H1 (cell line): ENCODE data around the gene FXYD3. TPM values are rescaled to one million over a fixed set of nuclear protein-coding genes. Genes with fewer than 3 reads are reported as not detected.

Experiments used
- ASH2L ChIP-seq: fragments of 200-600, 300-600 bp; sonication (generic); IDR thresholded peaks from one replicate; pipeline ENCODE4 v1.7.1; 2017; ENCODE audit warnings: low read length
- FOSL1 ChIP-seq: IDR thresholded peaks from 2 replicates; pipeline ENCODE4 v1.6.1; 2011; ENCODE audit warnings: mild to moderate bottlenecking, low read depth, low read length, moderate library complexity; ENCODE audit not compliant: insufficient read depth
- GTF2F1 ChIP-seq: IDR thresholded peaks from 2 replicates; pipeline ENCODE4 v1.6.1; 2012; ENCODE audit warnings: low read depth, low read length, improper control_type of control experiment, borderline replicate concordance
- NRF1 ChIP-seq: IDR thresholded peaks from 2 replicates; pipeline ENCODE4 v1.6.1; 2011; ENCODE audit warnings: mild to moderate bottlenecking, low read depth, low read length, improper control_type of control experiment
- RXRA ChIP-seq: IDR thresholded peaks from 2 replicates; pipeline ENCODE4 v1.6.1; 2011; ENCODE audit warnings: low read depth, mild to moderate bottlenecking, low read length, moderate library complexity; ENCODE audit not compliant: insufficient read depth
- YY1 ChIP-seq: IDR thresholded peaks from 2 replicates; pipeline ENCODE4 v1.6.1; 2011; ENCODE audit warnings: low read depth, mild to moderate bottlenecking, low read length
- polyA plus RNA-seq, 7 experiments: library from polyadenylated mRNA; depleted of rRNA in 3 of 7; stranded (reverse) in 5 of 7; unstranded in 2 of 7; fragments of >200 nt in 5 of 7; fragments of 200-250 nt in 2 of 7; gene quantifications; 1 replicate in 5 of 7; 2 replicates in 1 of 7; 4 replicates in 1 of 7; pipeline versions ENCODE4 v1.2.1 to v1.2.3, GENCODE V29; 2011 to 2013; ENCODE audit warnings: missing spikeins in 2 of 7, mixed read lengths in 2 of 7
- total RNA-seq: library from RNA; stranded (reverse); fragmentation: NEBNext Ultra II Directional; extraction: Animal tissue kit (Norgen Biotek cat#: 25700); gene quantifications from 2 replicates; pipeline ENCODE4 v1.2.1, GENCODE V29; 2021
- TF ChIP-seq, protein P1 (sequence below): fragments of 300-600 bp; sonication (generic); IDR thresholded peaks from 2 replicates; pipeline ENCODE4 v1.7.1; 2012; ENCODE audit warnings: low read length, moderate library complexity, mild to moderate bottlenecking, inconsistent platforms; ENCODE audit not compliant: insufficient replicate concordance
- TF ChIP-seq, protein P2 (sequence below): IDR thresholded peaks from 2 replicates; pipeline ENCODE4 v1.6.1; 2012; ENCODE audit warnings: low read length, inconsistent platforms

Gene FXYD3
- total and polyA plus RNA-seq, 2 of the 8 experiments (the other 6 are each of a cell fraction or from before 2014, with no cell fraction given): 0.33 TPM; not detected in 1

- TF ChIP-seq, protein P1, sequence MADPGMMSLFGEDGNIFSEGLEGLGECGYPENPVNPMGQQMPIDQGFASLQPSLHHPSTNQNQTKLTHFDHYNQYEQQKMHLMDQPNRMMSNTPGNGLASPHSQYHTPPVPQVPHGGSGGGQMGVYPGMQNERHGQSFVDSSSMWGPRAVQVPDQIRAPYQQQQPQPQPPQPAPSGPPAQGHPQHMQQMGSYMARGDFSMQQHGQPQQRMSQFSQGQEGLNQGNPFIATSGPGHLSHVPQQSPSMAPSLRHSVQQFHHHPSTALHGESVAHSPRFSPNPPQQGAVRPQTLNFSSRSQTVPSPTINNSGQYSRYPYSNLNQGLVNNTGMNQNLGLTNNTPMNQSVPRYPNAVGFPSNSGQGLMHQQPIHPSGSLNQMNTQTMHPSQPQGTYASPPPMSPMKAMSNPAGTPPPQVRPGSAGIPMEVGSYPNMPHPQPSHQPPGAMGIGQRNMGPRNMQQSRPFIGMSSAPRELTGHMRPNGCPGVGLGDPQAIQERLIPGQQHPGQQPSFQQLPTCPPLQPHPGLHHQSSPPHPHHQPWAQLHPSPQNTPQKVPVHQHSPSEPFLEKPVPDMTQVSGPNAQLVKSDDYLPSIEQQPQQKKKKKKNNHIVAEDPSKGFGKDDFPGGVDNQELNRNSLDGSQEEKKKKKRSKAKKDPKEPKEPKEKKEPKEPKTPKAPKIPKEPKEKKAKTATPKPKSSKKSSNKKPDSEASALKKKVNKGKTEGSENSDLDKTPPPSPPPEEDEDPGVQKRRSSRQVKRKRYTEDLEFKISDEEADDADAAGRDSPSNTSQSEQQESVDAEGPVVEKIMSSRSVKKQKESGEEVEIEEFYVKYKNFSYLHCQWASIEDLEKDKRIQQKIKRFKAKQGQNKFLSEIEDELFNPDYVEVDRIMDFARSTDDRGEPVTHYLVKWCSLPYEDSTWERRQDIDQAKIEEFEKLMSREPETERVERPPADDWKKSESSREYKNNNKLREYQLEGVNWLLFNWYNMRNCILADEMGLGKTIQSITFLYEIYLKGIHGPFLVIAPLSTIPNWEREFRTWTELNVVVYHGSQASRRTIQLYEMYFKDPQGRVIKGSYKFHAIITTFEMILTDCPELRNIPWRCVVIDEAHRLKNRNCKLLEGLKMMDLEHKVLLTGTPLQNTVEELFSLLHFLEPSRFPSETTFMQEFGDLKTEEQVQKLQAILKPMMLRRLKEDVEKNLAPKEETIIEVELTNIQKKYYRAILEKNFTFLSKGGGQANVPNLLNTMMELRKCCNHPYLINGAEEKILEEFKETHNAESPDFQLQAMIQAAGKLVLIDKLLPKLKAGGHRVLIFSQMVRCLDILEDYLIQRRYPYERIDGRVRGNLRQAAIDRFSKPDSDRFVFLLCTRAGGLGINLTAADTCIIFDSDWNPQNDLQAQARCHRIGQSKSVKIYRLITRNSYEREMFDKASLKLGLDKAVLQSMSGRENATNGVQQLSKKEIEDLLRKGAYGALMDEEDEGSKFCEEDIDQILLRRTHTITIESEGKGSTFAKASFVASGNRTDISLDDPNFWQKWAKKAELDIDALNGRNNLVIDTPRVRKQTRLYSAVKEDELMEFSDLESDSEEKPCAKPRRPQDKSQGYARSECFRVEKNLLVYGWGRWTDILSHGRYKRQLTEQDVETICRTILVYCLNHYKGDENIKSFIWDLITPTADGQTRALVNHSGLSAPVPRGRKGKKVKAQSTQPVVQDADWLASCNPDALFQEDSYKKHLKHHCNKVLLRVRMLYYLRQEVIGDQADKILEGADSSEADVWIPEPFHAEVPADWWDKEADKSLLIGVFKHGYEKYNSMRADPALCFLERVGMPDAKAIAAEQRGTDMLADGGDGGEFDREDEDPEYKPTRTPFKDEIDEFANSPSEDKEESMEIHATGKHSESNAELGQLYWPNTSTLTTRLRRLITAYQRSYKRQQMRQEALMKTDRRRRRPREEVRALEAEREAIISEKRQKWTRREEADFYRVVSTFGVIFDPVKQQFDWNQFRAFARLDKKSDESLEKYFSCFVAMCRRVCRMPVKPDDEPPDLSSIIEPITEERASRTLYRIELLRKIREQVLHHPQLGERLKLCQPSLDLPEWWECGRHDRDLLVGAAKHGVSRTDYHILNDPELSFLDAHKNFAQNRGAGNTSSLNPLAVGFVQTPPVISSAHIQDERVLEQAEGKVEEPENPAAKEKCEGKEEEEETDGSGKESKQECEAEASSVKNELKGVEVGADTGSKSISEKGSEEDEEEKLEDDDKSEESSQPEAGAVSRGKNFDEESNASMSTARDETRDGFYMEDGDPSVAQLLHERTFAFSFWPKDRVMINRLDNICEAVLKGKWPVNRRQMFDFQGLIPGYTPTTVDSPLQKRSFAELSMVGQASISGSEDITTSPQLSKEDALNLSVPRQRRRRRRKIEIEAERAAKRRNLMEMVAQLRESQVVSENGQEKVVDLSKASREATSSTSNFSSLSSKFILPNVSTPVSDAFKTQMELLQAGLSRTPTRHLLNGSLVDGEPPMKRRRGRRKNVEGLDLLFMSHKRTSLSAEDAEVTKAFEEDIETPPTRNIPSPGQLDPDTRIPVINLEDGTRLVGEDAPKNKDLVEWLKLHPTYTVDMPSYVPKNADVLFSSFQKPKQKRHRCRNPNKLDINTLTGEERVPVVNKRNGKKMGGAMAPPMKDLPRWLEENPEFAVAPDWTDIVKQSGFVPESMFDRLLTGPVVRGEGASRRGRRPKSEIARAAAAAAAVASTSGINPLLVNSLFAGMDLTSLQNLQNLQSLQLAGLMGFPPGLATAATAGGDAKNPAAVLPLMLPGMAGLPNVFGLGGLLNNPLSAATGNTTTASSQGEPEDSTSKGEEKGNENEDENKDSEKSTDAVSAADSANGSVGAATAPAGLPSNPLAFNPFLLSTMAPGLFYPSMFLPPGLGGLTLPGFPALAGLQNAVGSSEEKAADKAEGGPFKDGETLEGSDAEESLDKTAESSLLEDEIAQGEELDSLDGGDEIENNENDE: no peak
- TF ChIP-seq, protein P2, sequence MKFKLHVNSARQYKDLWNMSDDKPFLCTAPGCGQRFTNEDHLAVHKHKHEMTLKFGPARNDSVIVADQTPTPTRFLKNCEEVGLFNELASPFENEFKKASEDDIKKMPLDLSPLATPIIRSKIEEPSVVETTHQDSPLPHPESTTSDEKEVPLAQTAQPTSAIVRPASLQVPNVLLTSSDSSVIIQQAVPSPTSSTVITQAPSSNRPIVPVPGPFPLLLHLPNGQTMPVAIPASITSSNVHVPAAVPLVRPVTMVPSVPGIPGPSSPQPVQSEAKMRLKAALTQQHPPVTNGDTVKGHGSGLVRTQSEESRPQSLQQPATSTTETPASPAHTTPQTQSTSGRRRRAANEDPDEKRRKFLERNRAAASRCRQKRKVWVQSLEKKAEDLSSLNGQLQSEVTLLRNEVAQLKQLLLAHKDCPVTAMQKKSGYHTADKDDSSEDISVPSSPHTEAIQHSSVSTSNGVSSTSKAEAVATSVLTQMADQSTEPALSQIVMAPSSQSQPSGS: no peak
- TF ChIP-seq NRF1: no peak
- TF ChIP-seq ASH2L: no peak
- TF ChIP-seq YY1: no peak
- TF ChIP-seq GTF2F1: no peak
- TF ChIP-seq RXRA: no peak
- no peak for TF ChIP-seq FOSL1
Observed at GRCh38 chr19:35109395-35110112, 6.1 kb upstream of the FXYD3 start (continued).
